Sigmoid colon (tissue), 4 donors: ENCODE results near the gene RPUSD3.

Experiments used
- CTCF ChIP-seq, 4 experiments: fragments of 450-650 bp in 3 of 4; fragments of 200-600 bp in 1 of 4; IDR thresholded peaks; one replicate each; pipeline ENCODE4 v1.5.1; 2016 to 2019; ENCODE audit warnings: antibody characterized with exemption in 4 of 4, mild to moderate bottlenecking in 3 of 4, moderate library complexity in 2 of 4
- POLR2A ChIP-seq, 2 donors: fragments of 450-650 bp; IDR thresholded peaks; one replicate each; pipeline ENCODE4 v1.6.1; 2016; ENCODE audit warnings: antibody characterized with exemption in 2 of 2, mild to moderate bottlenecking in 2 of 2, moderate library complexity in 2 of 2
- POLR2AphosphoS5 ChIP-seq, 4 donors: sonication (generic); formaldehyde crosslinking; IDR thresholded peaks; one replicate each; pipeline ENCODE4 v1.6.1; 2017; ENCODE audit warnings: antibody characterized with exemption in 4 of 4

DNA sequence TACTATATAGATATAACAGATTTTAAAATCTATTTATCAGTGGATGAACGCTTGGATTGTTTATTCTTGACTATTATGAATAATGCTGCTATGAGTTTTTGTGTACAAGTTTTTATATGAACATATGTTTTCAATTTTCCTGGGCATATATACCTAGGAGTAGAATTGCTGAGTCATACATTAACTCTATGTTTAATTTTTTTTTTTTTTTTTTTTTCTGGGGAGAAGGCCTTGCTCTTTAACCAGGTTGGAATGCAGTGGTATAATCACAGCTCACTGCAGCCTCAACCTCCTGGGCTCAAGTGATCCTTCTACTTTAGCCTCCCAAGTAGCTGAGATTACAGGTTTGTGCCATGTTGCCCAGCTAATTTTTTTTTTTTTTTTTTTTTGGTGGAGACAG lies 27.2 kb upstream of the RPUSD3 start:
- no peak for TF ChIP-seq CTCF (IDR thresholded peaks at IDR 0.05)
- no peak for TF ChIP-seq POLR2A (IDR thresholded peaks at IDR 0.05)
- TF ChIP-seq POLR2AphosphoS5 (IDR thresholded peaks at IDR 0.05), result no peak
